GM18517 (cell line): ENCODE measurements around the gene C1orf122.

Source experiments
- ATAC-seq: cut with Tn5 transposase; IDR thresholded peaks from one replicate; pipeline ENCODE4 v1.9.1; 2021; ENCODE audit warnings: mild to moderate bottlenecking, moderate library complexity; ENCODE audit not compliant: unreplicated experiment

C1orf122 gene

DNA sequence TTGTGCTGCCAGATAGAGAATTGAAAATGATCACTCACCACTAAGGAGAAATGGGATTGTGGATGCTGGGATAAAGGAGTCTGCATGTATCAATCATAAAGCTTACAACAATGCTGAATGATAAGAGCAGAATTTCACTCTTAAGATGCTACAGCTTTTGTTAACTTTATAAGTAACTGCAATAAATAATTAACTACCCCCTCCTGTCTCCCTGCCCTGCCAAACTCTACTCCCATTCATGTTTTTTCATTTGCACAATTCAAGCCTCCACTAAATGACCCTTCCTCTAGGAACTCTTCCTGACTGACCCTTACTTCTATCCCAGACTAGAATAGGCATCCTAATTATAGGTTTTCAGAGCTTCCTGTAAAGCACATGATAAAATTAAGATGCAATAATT, 36.9 kb downstream of the C1orf122 start:
- ATAC-seq = no peak

GRCh38 chr1:37845049-37845646, 37.6 kb downstream of the C1orf122 start:
- ATAC-seq = no peak

- no peak for ATAC-seq
Measured at GRCh38 chr1:37845786-37846185, 38.2 kb downstream of the C1orf122 start.

GRCh38 chr1:37846647-37847339, 39.2 kb downstream of the C1orf122 start:
- no peak for ATAC-seq

- ATAC-seq = no peak
Measured at GRCh38 chr1:37849480-37849879, 41.9 kb downstream of the C1orf122 start.

GRCh38 chr1:37850352-37850955, 42.9 kb downstream of the C1orf122 start:
- ATAC-seq = no peak

DNA sequence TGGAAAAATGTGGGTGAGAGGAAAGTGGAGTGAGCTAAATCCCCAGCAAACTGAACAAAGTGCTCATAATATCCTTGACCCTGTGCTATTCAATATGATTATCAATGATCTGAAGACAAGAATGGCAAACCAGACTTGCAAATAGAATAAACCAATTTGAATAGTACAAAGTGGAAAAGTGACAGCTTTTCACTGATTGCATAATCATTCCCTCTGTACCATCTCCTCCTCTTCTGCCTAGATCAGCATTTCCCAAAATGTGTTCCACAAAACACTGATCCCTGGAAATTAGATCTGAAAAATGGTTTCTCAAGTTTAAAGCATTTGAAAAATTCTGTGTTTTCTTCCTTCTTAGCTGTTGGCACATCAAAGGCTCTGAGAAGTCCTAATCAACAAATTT, 43.7 kb downstream of the C1orf122 start:
- no peak for ATAC-seq

GRCh38 chr1:37851782-37852210, 44.2 kb downstream of the C1orf122 start:
- ATAC-seq = no peak

DNA sequence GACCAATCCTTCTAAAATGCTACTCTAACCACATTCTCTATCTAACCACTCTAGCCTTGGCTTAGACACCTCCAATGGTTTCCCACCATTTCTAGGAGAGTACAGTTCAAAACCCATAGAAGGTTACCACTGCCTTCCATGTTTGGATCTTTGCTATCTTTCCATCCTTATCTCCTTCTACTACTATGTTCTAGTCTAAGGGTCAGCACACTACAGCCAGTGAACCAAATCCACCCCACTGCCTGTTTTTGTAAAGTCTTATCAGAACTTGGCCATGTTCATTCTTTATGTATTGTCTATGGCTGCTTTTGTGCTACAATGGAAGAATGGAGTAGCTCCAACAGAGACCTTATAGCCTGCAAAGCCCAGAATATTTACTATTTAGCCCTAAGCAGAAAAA, 45.6 kb downstream of the C1orf122 start:
- no peak for ATAC-seq

GRCh38 chr1:37854406-37854805, 46.8 kb downstream of the C1orf122 start:
- no peak for ATAC-seq
